Suppressor macrophage (primary cell): ENCODE measurements around the gene DHTKD1.
A peak's percentile ranks its signal among the peaks of the same experiment; 100 is the strongest.
"Not testable (repeated sequence)": the region's sequence is repeated elsewhere in the genome, so short reads cannot be mapped to it uniquely, and the experiment has no call there.

Source experiments
- DNase-seq, 4 experiments: peaks; one replicate each; pipeline ENCODE4 v3.0.0-alpha.2; 2020 to 2022

Gene DHTKD1

GRCh38 chr10:12150163-12150562 lies 81.4 kb downstream of the DHTKD1 start:
- no peak for DNase-seq

- DNase-seq: no peak
Observed at GRCh38 chr10:12154516-12154915, 85.8 kb downstream of the DHTKD1 start.

- no peak for DNase-seq
Observed at GRCh38 chr10:12156367-12157123, 87.8 kb downstream of the DHTKD1 start.

- DNase-seq: peak; percentile 26 to 81 (median 62)
Observed at GRCh38 chr10:12158111-12158510, 89.4 kb downstream of the DHTKD1 start.

- DNase-seq: no peak
Observed at GRCh38 chr10:12160664-12161063, 91.9 kb downstream of the DHTKD1 start.

GRCh38 chr10:12162927-12163326 lies 94.2 kb downstream of the DHTKD1 start:
- no peak for DNase-seq

- DNase-seq: no peak
Observed at GRCh38 chr10:12164085-12164484, 95.3 kb downstream of the DHTKD1 start.

- no peak for DNase-seq
Observed at GRCh38 chr10:12165036-12165435, 96.3 kb downstream of the DHTKD1 start.

- DNase-seq: no peak
Observed at GRCh38 chr10:12165999-12166775, 97.4 kb downstream of the DHTKD1 start.

GRCh38 chr10:12171512-12171911 lies 102.8 kb downstream of the DHTKD1 start:
- DNase-seq: not testable (repeated sequence)
